Measurements from ENCODE around the gene NDUFAF5.

DNA sequence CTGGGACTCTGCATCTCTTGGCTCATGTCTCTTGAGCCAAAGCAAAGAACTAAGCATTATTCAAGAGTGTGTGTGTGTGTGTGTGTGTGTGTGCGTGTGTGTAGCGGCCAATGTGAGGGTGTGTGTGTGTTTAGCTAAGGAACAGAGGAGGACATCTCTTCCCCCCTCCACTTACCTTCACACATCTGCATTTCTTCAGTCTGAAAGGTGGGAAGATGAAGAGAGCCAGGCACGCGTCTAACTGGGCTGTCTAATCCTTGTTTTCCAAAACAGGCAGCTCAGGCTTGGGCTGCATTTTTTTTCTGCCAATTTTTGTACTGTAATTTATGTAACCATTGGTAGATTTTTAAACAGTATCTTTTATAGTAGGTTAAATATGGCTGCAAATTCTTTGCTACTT, 59.5 kb downstream of the NDUFAF5 start:
- TF ChIP-seq POLR2AphosphoS5 (IDR thresholded peaks at IDR 0.05) = peak in 1 of 3 donors; percentile 74
- TF ChIP-seq, protein P1, sequence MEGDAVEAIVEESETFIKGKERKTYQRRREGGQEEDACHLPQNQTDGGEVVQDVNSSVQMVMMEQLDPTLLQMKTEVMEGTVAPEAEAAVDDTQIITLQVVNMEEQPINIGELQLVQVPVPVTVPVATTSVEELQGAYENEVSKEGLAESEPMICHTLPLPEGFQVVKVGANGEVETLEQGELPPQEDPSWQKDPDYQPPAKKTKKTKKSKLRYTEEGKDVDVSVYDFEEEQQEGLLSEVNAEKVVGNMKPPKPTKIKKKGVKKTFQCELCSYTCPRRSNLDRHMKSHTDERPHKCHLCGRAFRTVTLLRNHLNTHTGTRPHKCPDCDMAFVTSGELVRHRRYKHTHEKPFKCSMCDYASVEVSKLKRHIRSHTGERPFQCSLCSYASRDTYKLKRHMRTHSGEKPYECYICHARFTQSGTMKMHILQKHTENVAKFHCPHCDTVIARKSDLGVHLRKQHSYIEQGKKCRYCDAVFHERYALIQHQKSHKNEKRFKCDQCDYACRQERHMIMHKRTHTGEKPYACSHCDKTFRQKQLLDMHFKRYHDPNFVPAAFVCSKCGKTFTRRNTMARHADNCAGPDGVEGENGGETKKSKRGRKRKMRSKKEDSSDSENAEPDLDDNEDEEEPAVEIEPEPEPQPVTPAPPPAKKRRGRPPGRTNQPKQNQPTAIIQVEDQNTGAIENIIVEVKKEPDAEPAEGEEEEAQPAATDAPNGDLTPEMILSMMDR (IDR thresholded peaks at IDR 0.05) = no peak
- no peak for TF ChIP-seq POLR2A (IDR thresholded peaks at IDR 0.05)

Data from transverse colon (tissue), 4 donors.